SK-N-SH treated with all-trans-retinoic acid at 6 μM for 48 hours (cell line): Measurements from ENCODE around the gene MEGF9.

Experiments used
- ISL1 ChIP-seq: fragments of 250-450 bp; sonication (Bioruptor Pico); IDR thresholded peaks from 2 replicates; pipeline ENCODE4 v2.1.2; 2022; ENCODE audit warnings: mild to moderate bottlenecking, moderate library complexity
- PATZ1 ChIP-seq: fragments of 250-450 bp; sonication (Bioruptor Pico); IDR thresholded peaks from 2 replicates; pipeline ENCODE4 v1.8.0; 2020; ENCODE audit warnings: mild to moderate bottlenecking, moderate library complexity, borderline replicate concordance

- TF ChIP-seq PATZ1 (CRISPR knock-in tag) (no peak), ISL1 (no peak)
Measured at GRCh38 chr9:120755810-120756434, 41.7 kb upstream of the MEGF9 start.
